HG02885 (cell line): ENCODE results near the gene THRSP.
A peak's percentile ranks its signal among the peaks of the same experiment; 100 is the strongest.
"Not testable (repeated sequence)": the region's sequence is repeated elsewhere in the genome, so short reads cannot be mapped to it uniquely, and the experiment has no call there.

Experiments used
- ATAC-seq: cut with Tn5 transposase; IDR thresholded peaks from one replicate; pipeline ENCODE4 v1.9.1; 2021; ENCODE audit warnings: mild to moderate bottlenecking; ENCODE audit not compliant: unreplicated experiment, poor library complexity

The THRSP gene, protein sequence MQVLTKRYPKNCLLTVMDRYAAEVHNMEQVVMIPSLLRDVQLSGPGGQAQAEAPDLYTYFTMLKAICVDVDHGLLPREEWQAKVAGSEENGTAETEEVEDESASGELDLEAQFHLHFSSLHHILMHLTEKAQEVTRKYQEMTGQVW

DNA sequence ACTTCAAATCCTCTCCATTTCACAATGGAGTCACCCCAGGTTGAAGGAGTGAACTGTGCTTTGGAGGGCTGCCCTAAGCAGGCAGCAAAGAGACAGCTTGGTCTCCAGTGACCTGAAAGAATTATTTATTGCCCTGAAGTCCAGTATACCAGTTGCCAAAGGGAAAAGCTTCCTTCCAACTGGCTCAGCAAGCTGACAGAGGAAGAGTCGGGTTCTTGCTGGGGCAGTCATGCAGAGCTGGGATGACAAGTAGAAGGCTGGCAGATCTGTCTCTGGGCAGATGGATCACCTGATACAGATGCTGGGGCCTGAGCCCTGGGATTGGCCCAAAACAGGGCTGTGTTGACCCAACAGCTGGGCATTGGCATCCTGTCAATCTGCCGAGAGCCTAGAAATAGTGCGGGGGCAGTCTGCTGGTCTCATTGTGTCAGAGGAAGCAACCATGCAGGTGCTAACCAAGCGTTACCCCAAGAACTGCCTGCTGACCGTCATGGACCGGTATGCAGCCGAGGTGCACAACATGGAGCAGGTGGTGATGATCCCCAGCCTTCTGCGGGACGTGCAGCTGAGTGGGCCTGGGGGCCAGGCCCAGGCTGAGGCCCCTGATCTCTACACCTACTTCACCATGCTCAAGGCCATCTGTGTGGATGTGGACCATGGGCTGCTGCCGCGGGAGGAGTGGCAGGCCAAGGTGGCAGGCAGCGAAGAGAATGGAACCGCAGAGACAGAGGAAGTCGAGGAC, at the start of gene THRSP:
Gene THRSP, plus strand, starts transcription at position 422 of the 742 bp plus-strand sequence. Its CDS starts 21 bp downstream, at position 443.
- no peak for ATAC-seq

DNA sequence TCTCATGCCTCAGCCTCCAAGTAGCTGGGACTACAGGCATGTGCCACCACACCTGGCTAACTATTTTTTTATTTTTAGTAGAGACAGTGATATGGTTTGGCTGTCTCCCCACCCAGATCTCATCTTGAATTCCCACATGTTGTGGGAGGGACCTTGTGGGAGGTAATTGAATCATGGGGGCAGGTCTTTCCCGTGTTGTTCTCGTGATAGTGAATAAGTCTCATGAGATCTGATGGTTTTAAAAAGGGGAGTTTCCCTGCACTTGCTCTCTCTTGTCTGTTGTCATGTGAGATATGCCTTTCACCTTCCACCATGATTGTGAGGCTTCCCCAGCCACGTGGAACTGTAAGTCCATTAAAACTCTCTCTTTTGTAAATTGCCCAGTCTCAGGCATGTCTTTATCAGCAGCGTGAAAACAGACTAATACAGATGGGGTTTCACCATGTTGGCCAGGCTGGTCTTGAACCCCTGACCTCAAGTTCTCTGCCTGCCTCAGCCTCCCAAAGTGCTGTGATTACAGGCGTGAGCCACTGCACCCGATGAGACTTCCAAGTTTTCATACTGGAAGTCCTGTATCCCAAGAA, 48.6 kb upstream of the THRSP start:
- not testable (repeated sequence) for ATAC-seq

DNA sequence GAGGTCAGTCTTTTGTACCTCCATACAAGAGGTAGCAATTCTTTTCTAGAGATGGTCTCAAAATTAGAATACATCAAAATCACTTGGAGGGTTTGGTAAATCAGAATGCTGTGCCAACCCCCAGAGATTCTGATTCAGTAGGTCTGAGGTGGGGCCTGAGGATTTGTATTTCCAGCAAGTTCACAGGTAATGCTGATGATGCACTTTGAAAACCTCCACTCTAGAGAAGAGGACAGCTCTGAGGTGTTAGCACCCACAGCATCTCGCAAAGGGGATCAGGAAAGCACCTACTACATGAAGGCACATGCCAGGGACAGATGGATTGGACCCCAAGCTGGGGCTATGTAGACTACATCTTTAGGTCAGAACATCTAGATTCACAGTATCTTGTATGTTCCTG, 47.8 kb upstream of the THRSP start:
- no peak for ATAC-seq

DNA sequence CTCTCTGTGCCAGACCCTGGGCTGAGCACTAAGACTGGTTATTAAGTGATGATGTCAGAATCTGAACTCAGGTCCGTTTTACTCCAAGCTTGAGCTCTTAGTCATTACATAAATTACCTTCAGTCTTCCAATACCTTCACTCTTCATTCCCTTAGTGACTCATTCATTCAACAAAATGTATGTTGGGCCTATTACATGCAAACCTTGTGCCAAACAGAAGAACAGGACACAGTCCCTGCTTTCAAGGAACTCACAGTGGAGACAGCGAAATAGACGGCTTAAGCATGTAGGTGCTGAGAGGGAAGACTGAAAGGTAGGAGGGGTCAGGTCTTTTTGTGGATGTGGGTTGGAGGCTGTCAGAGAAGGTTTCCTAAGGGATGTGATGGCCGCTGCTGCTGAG, 43.9 kb upstream of the THRSP start:
- ATAC-seq, result no peak

DNA sequence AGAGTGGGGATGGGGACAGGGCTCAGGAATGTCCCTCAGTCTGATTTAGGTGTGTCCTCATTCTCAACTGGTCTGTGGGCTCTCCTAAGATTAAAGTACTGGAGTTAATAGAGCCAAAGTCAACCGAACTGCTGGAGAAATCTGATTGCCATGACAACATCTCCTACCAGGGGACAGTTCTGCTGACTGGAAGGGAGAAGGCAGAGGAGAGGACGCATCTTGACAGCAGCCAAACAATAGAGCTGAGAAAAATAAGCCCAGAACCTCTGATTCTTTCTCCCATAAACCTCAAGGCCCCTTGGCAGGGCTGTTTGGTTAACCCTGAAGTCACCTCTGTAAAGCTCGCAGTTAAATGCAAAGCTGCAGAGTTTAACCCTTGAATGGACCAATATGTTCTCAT, 43.4 kb upstream of the THRSP start:
- ATAC-seq, result no peak

DNA sequence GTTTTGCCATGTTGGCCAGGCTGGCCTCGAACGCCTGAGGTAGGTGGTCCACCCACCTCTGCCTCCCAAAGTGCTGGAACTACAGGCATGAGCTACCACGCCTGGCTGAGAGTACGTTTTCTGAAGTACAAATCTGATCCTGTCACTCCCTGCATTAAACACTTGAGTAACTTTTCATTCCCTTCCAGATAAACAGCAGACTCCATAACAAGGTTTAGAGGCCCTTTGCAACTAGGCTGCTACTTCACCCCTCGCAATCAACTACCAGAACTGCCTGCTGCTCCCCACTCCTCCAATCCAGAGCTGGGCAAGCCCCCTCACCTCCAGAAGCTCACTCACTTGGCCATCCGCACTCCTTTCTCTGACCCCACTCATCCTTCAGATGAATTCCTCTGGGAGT, 42.0 kb upstream of the THRSP start:
- no peak for ATAC-seq

DNA sequence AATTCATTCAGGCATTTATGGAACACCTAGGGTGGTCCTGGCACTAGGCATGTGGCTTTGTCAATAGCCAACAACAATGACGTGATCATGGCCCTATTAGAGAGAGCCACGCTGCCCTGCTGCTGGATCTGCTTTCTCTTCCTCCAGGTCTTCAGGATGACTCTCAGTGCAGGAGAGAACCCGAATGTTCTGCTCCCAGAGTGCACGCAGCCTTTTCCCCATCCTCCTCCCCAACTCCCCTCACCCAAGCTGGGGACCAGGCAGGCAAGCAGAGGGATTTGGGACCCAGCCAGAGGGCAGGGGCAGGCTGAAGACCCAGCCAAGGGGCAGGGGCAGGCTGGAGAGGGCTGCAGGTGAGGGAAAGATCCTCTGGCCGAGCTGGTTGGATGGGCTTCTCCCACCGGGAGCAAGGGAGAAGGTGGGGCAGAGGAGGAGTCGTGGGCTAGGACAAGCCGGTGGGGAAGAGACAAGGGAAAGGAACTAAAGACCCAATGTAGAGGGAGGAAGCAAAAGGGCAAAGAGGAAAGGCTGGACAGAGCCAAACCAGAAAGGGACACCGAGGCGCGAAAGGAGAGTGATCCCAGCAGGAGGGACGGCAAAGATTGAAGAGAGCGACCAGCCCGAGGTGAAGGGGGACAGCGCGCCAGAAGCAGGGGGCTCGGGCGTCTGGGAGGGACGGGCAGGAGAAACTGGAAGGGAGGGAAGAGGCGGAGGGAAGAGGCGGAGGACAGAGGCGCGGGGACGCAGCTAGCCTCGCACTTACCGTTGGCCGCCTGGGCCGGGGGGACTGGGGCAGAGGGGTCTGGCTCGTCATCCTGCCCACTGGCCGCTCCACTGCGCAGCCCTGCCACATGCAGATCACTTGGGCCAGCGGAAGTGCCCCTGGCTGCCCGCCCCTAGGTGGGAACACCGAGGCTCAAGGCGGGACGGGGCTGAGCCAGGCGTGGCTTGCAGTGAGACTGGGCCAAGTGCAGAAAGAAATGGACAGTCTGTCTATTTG, 41.0 kb upstream of the THRSP start, which contains the start of gene KCTD14:
Gene KCTD14, minus strand, starts transcription at position 880 of the 1,000 bp plus-strand sequence. Its CDS starts 27 bp downstream, at position 853.
- ATAC-seq, result no peak

DNA sequence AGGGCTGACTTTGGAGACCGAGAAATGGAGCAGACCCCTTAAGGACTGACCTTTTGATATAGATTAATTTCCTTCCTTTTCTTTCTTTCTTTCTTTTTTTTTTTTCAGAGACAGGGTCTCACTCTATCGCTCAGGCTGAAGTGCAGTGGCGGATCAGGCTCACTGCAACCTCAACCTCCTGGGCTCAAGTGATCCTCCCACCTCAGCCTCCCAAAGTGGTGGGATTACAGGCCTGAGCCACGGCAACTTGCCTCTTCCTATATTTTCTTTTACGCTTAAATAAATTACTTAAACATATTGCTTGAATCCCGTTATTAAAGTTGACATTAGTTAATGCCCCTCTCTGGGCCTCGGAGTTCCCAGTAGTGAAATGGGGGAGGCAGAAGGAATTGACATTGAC, 40.2 kb upstream of the THRSP start:
- no peak for ATAC-seq

DNA sequence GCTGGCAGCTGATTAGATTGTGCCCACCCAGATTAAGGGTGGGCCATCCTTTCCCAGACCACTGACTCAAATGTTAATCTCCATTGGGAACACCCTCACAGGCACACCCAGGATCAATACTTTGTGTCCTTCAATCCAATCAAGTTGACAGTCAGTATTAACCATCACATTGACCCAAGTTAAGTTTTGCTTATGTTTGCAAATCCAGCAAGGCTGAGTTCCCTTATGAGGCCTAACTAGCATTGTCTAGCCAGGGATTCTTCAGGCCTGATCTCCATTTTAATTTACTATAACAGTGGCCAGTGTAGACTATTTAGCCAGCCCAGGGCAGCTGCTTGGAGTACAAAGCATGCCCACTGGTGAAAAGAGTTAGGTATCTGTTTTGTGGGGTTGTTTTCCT, 38.3 kb upstream of the THRSP start:
- ATAC-seq, result no peak

DNA sequence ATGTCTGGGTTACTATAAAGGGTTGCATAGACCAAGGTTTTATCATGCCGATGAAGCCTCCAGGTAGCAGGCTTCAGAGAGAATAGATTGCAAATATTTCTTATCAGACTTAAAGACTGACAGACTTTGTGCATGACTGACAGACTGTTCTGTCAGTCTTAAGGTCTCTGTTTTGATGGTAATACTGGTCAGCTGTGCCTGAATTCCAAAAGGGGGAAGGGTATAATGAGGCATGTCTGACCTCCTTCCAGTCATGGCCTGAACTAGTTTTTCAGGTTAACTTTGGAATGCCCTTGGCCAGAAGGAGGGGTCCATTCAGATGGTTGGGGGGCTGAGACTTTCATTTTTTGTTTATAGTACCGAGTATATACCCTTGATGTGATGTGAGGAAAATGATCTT, 35.9 kb upstream of the THRSP start:
- no peak for ATAC-seq

DNA sequence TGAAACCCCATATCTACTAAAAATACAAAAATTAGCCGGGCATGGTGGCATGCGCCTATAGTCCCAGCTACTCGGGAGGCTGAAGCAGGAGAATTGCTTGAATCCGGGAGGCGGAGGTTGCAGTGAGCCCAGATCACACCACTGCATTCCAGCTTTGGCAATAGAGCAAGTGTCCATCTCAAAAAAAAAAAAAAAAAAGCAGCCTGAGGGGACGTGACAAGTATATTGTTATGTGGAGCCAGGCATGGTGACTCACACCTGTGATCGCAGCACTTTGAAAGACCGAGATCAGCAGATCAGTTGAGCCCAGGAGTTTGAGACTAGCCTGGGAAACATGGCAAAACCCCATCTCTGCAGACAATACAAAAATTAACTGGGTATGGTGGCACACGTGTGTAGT, 35.2 kb upstream of the THRSP start:
- not testable (repeated sequence) for ATAC-seq

DNA sequence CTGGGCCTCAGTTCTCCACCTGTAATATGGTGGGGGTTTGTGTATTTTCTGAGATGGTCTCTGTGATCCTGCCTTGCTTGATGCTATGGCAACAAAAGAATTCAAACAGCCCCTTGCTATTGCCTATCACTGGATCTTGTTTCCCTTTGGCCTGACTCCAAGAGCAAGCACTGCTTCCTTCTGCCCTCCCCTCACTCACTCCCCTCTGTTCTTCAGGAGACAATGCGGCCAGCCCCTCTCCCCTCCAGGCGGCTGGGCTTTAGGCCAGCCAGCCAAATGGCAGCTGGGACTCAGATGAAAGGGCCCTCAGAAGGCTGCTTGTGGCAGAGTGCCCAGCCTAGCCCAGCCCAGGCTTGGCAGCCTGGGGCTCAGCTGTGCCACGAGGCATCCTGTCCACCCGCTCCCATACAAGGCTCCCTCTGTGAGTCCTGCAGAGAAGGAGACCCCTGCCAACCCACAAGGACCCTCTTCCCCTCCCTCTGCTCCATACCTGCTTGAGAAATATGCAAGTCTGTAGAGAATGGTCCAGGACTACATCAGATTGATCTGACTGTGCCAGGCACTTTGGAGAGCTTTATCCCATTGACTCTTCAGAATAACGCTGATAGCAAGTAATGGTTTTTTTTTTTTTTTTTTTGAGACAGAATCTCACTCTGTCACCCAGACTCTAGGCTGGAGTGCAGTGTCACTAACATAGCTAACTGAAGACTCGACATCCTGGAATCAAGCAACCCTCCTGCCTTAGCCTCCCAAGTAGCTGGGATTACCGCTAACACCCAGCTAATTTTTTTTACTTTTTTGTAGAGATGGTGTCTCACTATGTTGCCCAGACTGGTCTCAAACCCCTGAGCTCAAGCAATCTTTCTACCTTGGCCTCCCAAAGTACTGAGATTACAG, 33.0 kb upstream of the THRSP start:
- ATAC-seq, result no peak

DNA sequence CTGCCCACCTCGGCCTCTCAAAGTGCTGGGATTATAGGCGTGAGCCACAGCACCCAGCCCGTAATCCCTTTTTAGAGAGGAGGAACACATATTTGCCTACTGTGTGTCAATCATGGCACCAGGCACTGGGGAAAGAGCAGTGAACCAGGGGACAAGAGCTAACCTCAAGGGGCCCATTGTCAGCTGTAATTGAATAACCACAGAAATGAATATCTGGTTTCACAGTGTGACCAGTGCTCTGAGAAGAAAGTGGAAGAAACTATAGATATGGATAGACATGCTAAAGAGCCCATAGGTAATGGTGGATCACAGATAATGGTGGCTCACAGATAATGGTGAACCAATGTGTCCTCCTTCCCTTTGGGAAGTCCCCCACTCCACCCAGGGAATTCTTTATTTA, 32.0 kb upstream of the THRSP start:
- peak; percentile 71 for ATAC-seq

DNA sequence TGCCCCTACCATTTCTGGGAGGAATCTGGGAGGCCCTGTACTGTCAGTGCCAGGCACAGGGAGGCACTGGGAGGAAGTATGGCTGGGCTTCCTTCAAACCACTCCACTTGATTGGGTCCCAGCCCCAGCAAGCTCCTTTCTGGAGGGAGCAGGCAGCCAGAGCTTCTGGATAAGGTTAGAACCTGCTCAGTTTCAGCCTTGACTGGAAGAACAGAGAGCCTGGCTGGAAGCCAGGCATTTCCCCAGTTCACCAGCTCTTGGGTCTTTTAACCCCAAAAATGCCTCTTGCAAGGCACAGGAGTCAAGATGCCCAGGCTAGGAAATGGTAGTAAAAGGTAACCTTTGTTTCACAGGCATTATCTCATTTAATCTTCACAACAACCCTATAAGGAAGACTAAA, 31.6 kb upstream of the THRSP start:
- ATAC-seq, result no peak

DNA sequence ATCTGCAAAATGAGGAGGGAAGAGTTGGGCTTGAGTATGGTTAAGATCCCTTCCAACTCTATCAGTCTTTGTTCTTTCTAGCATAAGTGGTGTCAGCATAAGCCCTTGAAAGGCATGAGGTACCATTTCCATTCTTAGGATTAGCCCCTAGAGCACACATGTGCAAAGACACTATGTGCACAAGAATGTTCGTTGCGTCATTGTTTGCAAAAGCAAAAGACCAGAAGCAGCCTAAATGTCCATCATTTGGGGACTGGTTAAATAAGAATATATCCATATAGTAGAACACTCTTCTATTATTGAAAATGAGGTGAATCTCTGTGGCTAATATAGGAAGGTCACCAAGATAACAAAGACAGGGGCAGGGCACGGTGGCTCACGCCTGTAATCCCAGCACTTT, 30.6 kb upstream of the THRSP start:
- no peak for ATAC-seq

DNA sequence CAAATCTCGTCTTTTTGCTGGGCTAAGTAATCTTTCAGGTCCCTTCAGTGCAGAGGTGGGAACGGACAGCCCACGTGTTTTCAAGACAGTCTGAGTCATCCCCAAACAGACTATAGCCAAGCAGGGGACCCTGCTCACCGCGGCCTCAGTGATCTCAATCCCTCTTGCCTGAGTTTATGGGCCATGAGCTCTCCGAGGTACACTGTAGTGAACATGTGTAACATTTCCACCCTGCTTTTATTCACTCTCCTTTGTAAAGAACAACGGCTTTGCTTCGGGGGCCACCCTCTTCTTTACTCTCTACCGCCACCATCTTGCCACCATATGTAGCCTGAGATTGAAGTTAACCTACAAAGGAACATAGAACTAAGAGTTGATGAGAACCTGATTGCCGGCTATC, 29.0 kb upstream of the THRSP start:
- no peak for ATAC-seq

DNA sequence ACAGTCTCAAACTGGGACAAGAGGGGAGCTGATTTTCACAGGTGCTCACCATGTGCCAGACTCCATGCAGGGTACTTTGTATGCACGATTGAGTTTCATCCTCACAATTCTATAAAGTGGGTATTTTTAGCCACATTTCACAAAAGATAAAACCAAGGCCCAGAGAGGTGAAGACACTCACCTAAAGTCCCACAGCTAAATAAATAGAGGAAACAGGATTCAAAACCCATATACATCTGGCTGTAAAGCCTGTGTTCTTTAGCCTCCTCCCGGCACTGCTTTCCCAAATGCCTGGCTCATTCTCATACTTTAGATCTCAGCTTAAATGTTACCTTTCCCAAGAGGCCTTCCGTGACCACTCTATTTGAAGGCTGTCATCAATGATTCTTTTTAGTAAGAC, 27.3 kb upstream of the THRSP start:
- no peak for ATAC-seq

DNA sequence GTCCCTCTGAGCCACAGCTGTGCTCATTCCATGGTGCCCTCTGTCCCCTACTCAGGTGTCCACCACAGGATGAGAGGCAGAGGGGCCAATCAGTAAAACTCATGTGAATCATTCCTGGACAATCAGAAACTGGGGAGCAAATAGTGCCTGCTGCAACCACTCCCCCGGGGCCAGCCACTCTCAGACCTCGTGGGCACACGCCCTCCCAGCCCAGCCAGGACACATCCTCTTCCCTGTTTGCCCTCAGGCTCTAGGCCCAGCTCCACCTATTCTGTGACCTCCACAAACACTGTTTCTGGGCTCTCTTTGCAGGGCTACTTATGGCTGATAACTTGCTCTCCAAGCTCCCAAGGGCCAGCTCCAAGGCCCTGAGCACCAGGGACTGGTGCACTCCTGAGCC, 26.6 kb upstream of the THRSP start:
- ATAC-seq, result no peak

DNA sequence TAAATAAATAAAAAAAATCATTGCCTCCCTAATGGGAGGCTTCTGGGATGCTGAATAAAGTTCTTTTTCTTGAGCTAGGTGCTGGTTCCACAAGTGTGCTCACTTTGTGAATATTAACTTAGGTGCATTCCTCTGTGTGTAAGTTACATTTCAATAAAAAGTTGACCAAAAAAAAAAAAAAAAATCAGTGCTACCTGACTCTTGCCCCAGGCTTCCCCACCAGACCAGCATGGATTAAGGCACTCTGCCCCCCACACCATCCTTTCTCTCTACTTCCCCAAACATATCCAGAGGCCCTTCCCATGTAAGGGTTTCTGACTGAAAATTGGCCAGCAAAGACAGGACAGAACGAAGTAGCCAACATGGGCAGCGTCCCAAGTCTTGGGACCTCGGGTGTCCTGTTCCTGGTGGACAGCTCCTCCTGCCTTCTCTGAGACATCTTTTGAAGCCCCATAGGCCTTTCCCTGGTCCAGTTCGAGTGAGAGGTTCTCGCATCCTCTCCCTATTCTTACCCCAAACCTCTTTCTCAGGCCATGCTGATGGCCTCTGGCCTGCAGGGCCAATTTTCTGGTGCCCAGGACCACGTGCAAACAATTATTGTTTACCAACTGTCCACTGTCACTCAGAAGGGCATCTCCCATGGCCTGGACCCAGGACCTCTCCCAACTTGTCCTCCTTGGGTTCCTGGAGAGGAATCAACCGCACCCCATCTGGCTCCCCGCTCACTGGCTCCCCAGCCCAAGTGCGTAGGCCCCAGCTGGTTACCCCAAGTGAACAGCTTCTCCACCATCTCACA, 25.6 kb upstream of the THRSP start:
- ATAC-seq, result no peak
